Pancreas (tissue), 10 donors: ENCODE results near the gene ESRRG. TPM values are rescaled to one million over a fixed set of nuclear protein-coding genes. Genes with fewer than 3 reads are reported as not detected.

Source experiments
- ATAC-seq, 4 donors: fragments of 200-7000 bp; cut with Tn5 transposase; one replicate each; pipeline versions ENCODE4 v1.8.0 to v1.9.1; 2020; ENCODE audit warnings: mild to moderate bottlenecking in 4 of 4, moderate library complexity in 4 of 4
- DNase-seq, 6 donors: peaks; one replicate each; pipeline ENCODE4 v3.0.0-alpha.2; 2020
- FAIRE-seq: peaks from 2 replicates; lab custom pipeline; 2012; peaks lifted over from hg19 to GRCh38; lab: Jason Lieb, UNC
- H3K27ac ChIP-seq, 4 donors: fragments of 200-600 bp; sonication (generic); 1 replicate in 3 of 4; 2 replicates in 1 of 4; pipeline versions ENCODE4 v1.5.0 to v1.8.0; 2020
- H3K27me3 ChIP-seq, 4 donors: fragments of 200-600 bp; one replicate each; pipeline ENCODE4 v1.8.0; 2021
- H3K36me3 ChIP-seq, 3 donors: fragments of 200-600 bp; sonication (generic) in 1 of 3; one replicate each; pipeline versions ENCODE4 v1.5.0 to v1.8.0; 2020 to 2021
- H3K4me1 ChIP-seq, 3 donors: fragments of 200-600 bp; one replicate each; pipeline ENCODE4 v1.8.0; 2021
- H3K4me3 ChIP-seq, 4 donors: fragments of 200-600 bp; sonication (generic) in 2 of 4; one replicate each; pipeline versions ENCODE4 v1.5.0 to v1.8.0; 2020 to 2021
- H3K9me3 ChIP-seq, 4 donors: fragments of 200-600 bp; one replicate each; pipeline ENCODE4 v1.8.0; 2021
- CTCF ChIP-seq, 4 donors: fragments of 200-600 bp; sonication (generic) in 3 of 4; IDR thresholded peaks; one replicate each; pipeline versions ENCODE4 v1.5.0 to v1.8.0; 2021; ENCODE audit warnings: antibody characterized with exemption in 4 of 4
- WGBS, 2 donors: extraction: QIAGEN DNeasy Blood & Tissue Kit; methylation state at CpG; one replicate each; pipeline ENCODE4 v1.1.7; 2013; 5-methylcytosine and 5-hydroxymethylcytosine counted together
- intact Hi-C, 3 donors: fragments of 100-400 bp; cut with DNase I; formaldehyde crosslinking; loops; one replicate each; pipeline versions ENCODE4 v1.11.1 to v1.14.2; 2022
- polyA plus RNA-seq, 2 donors: library from polyadenylated mRNA; stranded (reverse); fragments of 200-250 nt; gene quantifications; one replicate each; pipeline ENCODE4 v1.2.3, GENCODE V29; 2013
- total RNA-seq, 6 donors: library from RNA; stranded (reverse); fragmentation: NEBNext Ultra II Directional in 4 of 6; extraction: Animal tissue kit (Norgen Biotek cat#: 25700) in 4 of 6; gene quantifications; one replicate each; pipeline versions ENCODE4 v1.2.1 to v1.2.4, GENCODE V29; 2021 to 2023
- donor health status: healthy with polysubstance abuse.
- donor health status: DM: no; HTN: no; CAD: no; lungs with moderate emphysema.
- donor health status: DM: no; HTN: no; CAD: no.
- donor health status: control.
- donor health status: control.
- donor health status: Bipolar disorder and iron deficiency.
- donor health status: DM: yes; HTN: yes; CAD: no.
- donor health status: DM: no; HTN: no; CAD: no.
- donor health status: DM: no; HTN: no; CAD: no.
- donor health status: DM: yes; HTN: yes; CAD: no.

ESRRG gene
- total and polyA plus RNA-seq, 8 donors, result 3.5 to 14.9 (median 10.4) TPM

- Histone ChIP-seq H3K27ac (no peak overlapping the region), H3K4me1 (no peaks in the 10 kb centered on the region), H3K4me3 (no peak overlapping the region), H3K27me3 (no peaks in the 10 kb centered on the region), H3K36me3 (no peaks in the 10 kb centered on the region), H3K9me3 (no peaks in the 10 kb centered on the region)
- intact Hi-C loops, result no loop called here
- no peak for TF ChIP-seq CTCF (IDR thresholded peaks at IDR 0.05)
- ATAC-seq (no peak), FAIRE-seq (no peak), DNase-seq (no peak)
- WGBS, 2 donors, result 58 to 77% methylated on average over 1 of the region's 1 CpG
Measured at GRCh38 chr1:216665406-216665805, 57.8 kb downstream of the ESRRG start.

- no peaks in the 10 kb centered on the region for H3K36me3 ChIP-seq
- H3K9me3 ChIP-seq, result no peaks in the 10 kb centered on the region
- H3K27ac ChIP-seq, result no peak overlapping the region
- no peaks in the 10 kb centered on the region for H3K27me3 ChIP-seq
- 83 to 84% methylated on average over 3 of the region's 3 CpGs for WGBS, 2 donors
- DNase-seq, result no peak
- no peak for TF ChIP-seq CTCF (IDR thresholded peaks at IDR 0.05)
- no peak overlapping the region for H3K4me3 ChIP-seq
- FAIRE-seq, result no peak
- ATAC-seq, result no peak
- H3K4me1 ChIP-seq, result no peaks in the 10 kb centered on the region
- intact Hi-C loops, result no loop called here
Measured at GRCh38 chr1:216662681-216663080, 60.5 kb downstream of the ESRRG start.

GRCh38 chr1:216660561-216660960, 62.7 kb downstream of the ESRRG start:
- no peak overlapping the region for H3K4me3 ChIP-seq
- 77 to 90% methylated on average over 1 of the region's 1 CpG for WGBS, 2 donors
- intact Hi-C loops, result no loop called here
- no peak for TF ChIP-seq CTCF (IDR thresholded peaks at IDR 0.05)
- no peaks in the 10 kb centered on the region for H3K36me3 ChIP-seq
- no peaks in the 10 kb centered on the region for H3K27me3 ChIP-seq
- no peak for ATAC-seq
- FAIRE-seq, result no peak
- H3K27ac ChIP-seq, result no peak overlapping the region
- no peak for DNase-seq
- H3K9me3 ChIP-seq, result no peaks in the 10 kb centered on the region
- H3K4me1 ChIP-seq, result no peaks in the 10 kb centered on the region

- intact Hi-C loops, result no loop called here
- no peaks in the 10 kb centered on the region for H3K27me3 ChIP-seq
- FAIRE-seq, result no peak
- no peaks in the 10 kb centered on the region for H3K9me3 ChIP-seq
- H3K36me3 ChIP-seq, result no peaks in the 10 kb centered on the region
- no peak overlapping the region for H3K4me3 ChIP-seq
- TF ChIP-seq CTCF (IDR thresholded peaks at IDR 0.05), result no peak
- no peak for ATAC-seq
- WGBS, 2 donors, result 66 to 74% methylated on average over 4 of the region's 4 CpGs
- no peak overlapping the region for H3K27ac ChIP-seq
- DNase-seq, result no peak
- H3K4me1 ChIP-seq, result no peaks in the 10 kb centered on the region
Measured at GRCh38 chr1:216653001-216653400, 70.2 kb downstream of the ESRRG start.

- FAIRE-seq, result no peak
- no peaks in the 10 kb centered on the region for H3K27me3 ChIP-seq
- no peak for ATAC-seq
- no peak for TF ChIP-seq CTCF (IDR thresholded peaks at IDR 0.05)
- H3K4me1 ChIP-seq, result no peaks in the 10 kb centered on the region
- 69% methylated on average over 6 of the region's 6 CpGs for WGBS, 2 donors
- H3K9me3 ChIP-seq, result no peaks in the 10 kb centered on the region
- H3K4me3 ChIP-seq, result no peak overlapping the region
- no peak overlapping the region for H3K27ac ChIP-seq
- no peaks in the 10 kb centered on the region for H3K36me3 ChIP-seq
- no peak for DNase-seq
- intact Hi-C loops, result no loop called here
Measured at GRCh38 chr1:216651826-216652418, 71.3 kb downstream of the ESRRG start.
